Body of pancreas (tissue), 4 donors: ENCODE data around the gene THSD7B.

Experiments used
- CTCF ChIP-seq, 7 experiments: fragments of 450-650 bp in 4 of 7; fragments of 200-600 bp in 3 of 7; sonication (generic) in 3 of 7; IDR thresholded peaks; one replicate each; pipeline ENCODE4 v1.5.1; 2016 to 2019; ENCODE audit warnings: antibody characterized with exemption in 7 of 7
- POLR2A ChIP-seq, 3 donors: fragments of 450-650 bp; IDR thresholded peaks; one replicate each; pipeline ENCODE4 v1.6.1; 2016; ENCODE audit warnings: antibody characterized with exemption in 3 of 3, mild to moderate bottlenecking in 2 of 3

GRCh38 chr2:137123226-137123625, 357.9 kb downstream of the THSD7B start:
- TF ChIP-seq CTCF (IDR thresholded peaks at IDR 0.05), result no peak
- TF ChIP-seq POLR2A (IDR thresholded peaks at IDR 0.05), result no peak
